NCI-H510A treated with DMSO at 0.1 percent for 48 hours (cell line): ENCODE results near the gene CAMTA1.

ENCODE experiments used
- DNase-seq: peaks from one replicate; lab custom pipeline; 2025; lab: John Stamatoyannopoulos, UW

CAMTA1 gene

DNA sequence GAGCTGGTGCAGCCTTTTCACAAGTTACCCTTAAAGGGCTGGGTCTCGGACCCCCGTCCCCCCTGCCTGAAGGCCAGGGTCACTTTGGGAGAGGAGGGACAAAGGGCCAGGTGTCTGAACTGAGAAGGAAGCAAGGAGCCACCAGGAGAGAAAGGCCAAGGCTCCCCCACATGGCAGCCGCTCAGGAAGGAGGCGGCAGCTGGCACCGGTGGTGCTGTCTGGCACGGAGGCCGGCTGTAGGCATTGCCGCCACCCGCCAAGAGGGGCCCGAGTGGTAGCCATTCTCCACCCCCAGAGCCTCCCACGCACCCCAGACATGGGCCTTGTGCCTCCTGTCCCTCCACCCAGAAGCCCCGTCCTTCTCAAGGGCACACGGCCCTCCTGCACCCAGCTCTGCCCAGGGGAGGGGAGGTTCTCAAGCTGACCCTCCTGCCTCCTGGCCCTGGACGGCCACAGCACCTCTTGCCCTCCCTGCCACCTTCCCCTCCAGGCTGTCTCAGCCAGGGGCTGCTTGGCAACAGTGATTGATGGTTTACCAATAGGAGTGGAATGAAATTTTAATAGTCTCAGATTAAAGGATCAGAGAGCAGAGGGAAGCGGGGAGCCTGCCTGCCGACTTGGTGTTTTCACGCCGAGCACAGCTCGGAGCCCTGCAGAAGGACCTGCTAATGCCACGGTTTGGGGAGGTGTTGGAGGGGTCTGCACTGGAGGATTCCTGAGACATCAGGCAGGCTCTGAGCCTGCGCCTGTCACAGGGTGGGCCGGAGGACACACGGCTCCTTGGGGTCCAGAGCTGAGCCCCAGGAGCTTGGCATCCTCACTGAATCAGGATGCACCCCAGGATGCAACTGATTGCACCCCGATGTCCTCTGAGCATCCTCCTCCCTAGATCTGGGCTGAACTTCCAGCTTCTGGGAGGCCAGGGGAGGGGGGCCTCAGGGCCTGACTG lies 773.9 kb downstream of the CAMTA1 start:
- DNase-seq = no peak

DNA sequence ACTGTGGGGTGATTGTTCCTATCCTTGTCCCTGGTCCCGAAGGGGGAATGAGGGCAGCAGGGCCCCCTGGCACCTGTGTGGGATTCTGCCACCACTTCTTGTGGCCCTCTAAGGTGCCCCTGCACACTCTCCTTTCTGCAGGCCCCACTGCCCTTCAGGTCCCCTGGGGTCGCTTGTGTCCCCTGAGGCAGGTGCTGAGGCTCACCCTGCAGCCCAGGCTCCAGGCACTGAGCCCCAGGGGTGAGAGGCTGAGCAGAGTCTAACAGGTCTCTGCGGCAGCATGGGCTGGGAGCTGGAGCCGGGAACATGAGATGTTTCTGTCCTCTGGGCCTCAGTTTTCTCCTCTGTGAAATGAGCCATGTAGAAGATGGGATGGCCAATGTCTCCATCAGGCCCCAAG lies 774.9 kb downstream of the CAMTA1 start:
- DNase-seq = no peak

DNA sequence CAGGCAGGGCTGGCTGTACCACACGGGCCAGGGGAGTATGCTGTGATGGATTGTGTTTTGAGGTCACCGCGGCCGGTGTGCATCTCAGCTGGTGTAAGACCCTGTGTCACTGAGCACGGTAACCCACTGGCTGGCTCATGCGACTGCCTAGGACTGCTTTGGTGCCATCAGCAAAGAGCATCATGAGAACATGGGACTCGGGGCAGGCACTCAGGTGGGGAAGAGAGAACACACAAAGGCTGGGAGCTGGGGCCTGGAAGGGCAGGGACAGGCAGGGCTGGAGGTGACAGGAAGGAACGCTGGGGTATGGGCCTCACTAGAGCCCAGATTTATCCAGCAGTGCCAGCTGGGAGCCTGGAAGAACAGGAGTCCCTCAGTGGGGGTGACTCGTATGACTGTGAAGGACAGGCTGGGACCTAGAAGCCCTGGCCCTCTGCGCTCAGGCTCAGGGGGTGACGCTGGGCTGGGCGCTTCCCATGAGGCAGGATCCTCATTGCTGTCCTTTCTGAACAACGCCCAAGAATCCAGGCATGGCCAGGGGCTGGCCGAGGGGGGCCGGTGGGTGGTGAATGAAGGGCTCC lies 775.4 kb downstream of the CAMTA1 start:
- no peak for DNase-seq

DNA sequence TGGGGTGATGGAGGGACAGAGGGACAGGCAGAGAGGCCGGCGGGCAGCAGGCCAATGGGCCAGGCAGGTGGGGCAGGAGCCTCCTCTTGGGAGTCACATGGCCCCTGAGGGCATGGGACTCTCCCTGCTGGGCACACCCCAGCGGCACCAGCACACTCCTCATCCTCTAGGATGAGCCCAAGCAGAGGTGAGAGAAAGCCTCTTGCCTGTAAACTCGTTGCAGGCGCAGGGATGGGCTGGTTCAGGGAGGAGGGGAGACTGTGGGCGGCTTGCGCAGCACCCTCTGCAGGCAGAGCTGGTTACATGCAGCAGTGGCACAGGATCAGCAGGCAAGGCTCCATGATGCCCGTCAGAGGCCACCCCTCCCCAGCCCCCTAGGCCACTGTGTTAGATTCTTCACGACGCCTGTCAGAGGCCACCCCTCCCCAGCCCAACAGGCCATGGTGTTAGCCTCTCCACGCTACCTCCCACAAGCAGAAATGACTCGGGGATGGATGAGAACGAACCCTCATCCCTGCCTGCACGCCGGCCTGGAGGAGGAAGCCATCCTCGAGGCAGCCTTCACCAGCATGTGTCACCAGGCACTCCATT lies 776.2 kb downstream of the CAMTA1 start:
- DNase-seq = peak; percentile 42

DNA sequence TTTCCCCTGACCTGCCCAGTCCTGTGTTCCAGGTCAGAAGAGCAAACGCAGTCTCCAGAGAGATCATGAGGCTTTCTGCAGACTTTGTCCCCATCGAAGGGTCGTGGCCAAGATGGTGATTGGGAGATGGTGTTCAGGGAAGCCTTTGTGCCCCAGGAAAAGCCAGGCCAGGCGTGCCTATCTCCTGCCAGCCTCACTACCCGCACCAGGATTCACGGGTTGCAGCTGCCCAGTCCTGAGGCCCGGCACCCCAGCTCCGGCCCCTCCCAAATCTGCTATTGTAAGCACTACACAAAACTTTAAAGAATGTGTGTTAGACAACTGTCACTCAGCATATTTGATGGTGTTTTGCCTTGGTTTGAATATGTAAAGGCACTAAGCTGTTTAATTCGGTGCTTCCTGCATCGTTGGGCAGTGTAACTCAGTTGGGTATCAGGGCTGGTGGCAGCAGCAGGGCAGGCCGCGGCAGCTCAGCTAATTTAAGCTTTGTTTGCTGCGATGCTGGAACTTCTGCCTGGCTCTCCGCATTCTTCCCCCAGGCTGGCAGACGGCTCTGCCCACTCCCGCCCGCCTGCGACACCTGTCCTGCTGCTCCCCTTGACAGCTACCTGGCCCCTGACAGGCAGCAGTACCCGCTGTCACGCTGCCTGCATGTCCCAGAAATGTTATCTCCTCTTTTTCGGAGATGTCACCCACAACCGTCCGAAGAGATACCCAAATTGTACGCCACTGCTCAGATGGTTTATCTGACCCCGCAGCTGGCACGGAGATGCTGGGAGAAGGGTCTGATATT lies 776.9 kb downstream of the CAMTA1 start:
- no peak for DNase-seq

DNA sequence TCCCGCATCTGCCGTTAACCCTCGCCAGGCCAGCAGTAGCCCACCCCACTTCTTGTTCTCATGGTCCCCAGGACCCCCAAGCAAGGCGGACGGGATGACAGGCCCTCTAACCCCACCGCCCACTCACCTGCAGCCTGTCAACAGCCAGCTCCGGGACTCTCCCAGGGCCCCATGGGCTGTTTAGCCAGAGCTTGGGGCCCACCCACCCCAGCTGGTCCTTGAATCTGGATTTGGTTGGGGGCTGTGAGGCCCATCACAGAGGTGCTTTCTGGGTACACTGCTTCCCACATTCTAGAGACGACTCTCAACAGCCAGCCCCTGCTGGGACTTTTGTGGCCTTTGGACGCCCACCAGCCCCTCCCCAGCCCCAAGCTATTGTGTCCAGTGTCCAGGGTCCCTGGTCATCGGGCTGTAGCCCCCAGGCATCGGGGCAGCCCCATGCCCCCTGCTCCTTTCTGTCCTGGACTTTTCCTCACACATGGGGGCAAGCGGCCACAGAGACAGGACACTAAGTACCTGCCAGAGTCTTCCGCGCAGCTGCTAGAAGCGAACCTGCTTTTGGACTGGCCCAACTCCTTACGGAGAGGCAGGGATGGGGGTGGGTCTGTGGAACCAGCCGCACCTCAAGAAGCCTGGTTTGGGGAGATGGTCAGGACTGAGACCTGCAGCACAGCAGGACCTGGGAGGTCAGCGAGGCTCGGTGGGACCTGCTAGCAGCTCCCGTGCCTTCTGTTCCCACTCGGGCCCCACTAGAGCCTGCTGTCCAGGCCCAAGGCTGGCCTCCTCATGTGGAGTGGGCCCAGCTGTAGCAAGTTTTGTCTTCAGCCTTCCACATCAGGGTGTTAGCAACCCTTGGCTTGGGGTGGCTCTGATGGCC lies 777.7 kb downstream of the CAMTA1 start:
- DNase-seq = no peak

DNA sequence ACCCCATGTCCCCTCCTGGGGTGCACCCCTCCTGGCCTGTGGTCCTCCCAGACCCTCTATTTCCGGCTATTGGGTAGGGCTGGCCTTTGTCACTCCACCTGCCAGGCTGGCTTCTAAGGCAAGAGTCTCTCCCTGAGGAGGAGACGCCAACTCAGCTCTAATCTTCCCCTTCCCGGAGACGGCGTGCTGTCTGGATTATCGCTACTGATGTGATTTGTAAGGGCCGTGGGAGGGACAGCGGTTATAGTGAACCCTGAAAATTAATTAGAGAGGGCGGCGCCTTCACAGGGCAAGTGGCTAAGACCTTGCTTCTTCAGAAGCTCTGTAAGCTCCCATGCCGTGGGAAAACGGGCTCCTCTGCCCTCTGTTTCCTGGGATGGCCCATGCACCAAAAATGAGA lies 778.9 kb downstream of the CAMTA1 start:
- DNase-seq = no peak

DNA sequence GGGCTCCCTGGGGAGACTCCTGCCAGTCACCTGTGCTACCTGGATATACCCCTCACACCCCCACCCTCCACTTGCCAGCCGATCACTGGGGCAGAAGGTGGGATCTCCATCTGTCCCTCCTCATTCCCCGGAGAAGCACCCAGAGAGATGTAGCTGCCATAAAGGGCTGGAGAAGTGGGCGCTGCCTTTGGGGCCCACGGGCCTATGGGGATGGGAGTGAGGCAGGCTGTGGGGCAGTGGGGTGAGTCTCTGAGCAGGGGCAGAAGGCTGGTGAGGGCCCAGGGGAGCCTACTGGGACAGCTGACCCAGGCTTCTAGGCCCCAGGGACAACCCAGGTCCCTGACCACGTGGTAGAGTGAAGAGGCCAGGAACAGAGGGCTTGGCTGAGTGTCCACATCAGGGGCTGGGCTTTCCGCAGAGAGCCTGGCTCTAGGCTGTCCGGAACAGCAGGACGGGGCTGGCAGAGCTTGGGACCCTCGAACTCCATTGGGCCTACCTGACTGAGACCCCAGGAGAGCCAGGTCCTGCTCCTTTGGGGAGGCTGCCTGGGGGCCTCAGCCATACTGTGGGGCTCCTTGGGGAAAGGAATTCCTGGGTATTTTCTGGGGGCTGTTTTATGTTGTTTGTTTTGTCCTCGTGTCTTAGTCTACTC lies 780.0 kb downstream of the CAMTA1 start:
- DNase-seq = no peak

DNA sequence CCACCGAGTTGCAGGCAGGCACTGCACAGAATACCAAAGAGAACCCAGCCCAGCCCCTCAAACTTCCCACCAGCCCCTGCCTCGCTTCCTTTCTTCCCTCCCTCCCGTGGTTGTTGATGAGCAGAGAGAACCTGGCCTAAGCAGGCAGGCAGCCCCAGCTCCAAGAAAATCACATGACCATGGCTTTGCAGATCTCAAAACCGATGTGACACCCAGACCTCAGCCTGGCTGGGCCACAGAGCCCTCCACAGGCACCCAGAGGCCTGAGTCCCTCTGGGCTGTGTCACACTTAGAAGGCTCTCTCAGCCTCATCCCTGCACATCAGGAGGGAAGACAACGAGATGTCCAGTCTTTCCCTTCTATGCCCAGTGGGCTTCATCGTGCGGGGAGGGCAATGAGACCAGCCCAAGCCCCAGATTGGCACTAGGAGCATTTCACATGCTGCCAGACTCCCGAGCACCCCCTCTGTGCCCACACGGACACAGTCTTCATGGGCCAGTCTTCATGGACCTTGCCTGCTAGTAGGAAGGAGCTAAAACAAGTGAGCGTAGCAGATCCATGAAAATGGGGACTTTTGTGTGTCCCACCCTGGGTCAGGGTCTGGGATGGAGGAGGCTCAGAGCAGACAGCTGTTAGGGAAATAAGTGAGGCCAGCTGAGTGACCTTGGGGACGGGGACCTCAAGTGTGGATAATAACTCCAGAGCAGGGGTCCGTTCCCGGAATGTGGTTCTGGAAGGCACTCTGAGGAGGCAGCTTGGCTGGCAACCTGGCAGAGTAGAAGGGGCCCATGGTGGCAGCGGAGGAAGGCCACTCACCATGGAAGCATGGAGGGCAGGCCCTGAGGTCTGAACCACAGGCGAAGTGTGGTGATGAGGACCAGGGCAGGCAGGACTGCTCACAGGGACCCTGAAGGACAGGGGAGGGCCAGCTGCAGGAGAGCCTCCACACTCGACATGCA lies 781.4 kb downstream of the CAMTA1 start:
- no peak for DNase-seq

DNA sequence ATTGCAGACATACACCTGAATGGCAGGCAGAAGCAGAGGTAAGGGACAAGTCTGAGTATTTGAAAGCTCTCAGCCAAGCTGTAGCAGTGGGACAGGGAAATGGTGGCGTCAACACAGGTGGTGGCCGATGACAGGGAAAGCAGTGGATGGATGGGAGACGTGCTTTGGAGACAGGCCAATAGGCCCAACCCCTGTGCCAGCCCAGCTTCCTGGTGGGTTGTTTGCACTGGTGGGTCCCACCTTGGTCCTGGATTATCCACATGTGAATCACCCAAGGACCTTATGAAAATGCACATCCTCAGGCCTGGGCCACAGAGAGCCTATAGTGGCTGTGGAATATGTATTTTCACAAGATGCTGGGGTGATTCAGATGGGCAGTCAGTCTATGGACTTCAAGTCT lies 782.1 kb downstream of the CAMTA1 start:
- no peak for DNase-seq

DNA sequence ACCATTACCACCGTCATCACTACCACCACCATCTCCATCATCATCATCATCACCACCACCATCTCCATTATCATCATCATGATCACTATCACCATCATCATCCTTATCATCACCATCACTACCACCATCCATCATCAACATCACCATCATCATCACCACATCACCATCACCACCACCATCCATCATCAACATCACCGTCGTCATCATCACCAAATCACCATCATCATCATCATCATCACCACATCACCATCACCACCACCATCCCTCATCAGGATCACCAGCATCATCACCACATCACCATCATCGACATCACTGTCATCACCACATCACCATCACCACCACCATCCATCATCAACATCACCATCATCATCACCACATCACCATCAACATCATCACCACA lies 782.8 kb downstream of the CAMTA1 start:
- no peak for DNase-seq

DNA sequence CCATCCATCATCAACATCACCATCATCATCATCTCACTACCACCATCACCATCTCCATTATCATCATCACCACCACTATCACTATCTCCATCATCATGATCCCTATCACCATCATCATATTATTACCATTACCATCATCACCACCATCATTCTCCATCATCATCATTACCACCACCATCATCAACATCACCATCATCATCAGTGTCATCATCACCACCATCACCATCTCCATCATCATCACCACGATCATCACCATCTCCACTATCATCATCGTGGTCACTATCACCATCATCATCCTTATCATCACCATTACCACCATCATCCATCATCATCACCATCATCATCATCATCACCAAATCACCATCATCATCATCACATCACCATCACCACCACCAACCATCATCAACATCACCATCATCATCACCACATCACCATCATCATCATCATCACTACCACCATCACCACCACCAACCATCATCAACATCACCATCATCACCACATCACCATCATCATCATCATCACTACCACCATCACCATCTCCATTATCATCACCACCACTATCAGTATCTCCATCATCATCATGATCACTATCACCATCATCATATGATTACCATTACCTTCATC lies 783.8 kb downstream of the CAMTA1 start:
- DNase-seq = no peak

DNA sequence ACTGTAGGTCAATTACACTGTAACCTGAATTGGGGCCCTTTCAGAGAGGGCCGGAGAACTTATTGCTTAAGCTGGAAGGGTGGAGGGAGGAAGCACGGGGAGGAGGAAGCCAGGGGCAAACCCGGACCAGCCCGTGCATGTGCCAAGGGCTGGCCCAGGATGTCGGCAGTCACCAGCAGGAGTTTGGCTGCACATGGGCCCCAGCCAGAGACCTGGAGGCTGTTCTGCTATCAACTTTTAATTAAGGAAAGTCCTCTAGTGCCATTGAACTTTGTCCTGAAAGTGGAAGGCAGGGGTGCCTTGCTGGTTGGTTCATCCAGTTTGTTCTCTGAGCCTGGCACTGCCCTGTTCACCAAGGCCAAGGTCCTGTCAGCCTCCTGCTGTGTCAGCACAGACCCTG lies 785.1 kb downstream of the CAMTA1 start:
- DNase-seq = no peak

DNA sequence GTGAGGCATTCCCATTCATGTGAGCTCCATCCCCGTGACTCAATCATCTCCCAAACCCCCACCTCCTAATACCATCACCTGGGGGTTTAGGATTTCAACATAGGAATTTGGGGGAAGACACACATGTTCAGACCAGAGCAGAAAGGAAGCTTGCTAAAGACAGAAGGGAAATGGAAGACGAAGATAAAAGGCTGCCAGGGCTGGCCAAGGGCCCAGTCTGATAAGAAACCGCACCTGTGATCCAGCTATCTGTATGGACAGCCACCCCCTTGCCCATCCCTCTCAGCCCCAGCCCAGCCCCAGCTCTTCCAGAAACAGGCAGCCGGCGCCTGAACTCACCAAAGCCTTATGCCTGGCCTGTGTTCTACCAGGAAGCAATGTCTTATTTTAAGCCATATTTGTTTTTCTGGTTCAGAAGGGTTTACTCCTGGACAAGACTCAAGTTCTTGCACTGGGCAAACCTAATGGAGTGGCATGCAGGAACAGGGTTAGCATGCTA lies 787.4 kb downstream of the CAMTA1 start:
- no peak for DNase-seq

DNA sequence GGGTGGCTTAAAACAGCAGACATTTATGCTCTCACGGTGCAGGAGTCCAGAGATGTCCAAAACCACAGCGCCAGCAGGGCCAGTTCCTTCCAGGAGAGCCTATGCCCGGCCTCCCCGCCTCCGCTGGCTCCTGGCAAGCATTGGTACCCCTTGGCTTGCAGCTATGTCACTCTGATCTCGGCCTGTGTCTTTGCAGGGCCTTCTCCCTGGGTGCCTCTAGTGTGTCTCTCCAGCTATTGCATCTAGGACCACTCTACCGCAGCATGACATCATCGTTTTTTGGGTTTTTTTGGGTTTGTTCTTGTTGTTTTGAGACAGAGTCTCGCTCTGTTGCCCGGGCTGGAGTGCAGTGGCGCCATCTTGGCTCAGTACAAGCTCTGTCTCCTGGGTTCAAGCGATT lies 788.2 kb downstream of the CAMTA1 start:
- no peak for DNase-seq

DNA sequence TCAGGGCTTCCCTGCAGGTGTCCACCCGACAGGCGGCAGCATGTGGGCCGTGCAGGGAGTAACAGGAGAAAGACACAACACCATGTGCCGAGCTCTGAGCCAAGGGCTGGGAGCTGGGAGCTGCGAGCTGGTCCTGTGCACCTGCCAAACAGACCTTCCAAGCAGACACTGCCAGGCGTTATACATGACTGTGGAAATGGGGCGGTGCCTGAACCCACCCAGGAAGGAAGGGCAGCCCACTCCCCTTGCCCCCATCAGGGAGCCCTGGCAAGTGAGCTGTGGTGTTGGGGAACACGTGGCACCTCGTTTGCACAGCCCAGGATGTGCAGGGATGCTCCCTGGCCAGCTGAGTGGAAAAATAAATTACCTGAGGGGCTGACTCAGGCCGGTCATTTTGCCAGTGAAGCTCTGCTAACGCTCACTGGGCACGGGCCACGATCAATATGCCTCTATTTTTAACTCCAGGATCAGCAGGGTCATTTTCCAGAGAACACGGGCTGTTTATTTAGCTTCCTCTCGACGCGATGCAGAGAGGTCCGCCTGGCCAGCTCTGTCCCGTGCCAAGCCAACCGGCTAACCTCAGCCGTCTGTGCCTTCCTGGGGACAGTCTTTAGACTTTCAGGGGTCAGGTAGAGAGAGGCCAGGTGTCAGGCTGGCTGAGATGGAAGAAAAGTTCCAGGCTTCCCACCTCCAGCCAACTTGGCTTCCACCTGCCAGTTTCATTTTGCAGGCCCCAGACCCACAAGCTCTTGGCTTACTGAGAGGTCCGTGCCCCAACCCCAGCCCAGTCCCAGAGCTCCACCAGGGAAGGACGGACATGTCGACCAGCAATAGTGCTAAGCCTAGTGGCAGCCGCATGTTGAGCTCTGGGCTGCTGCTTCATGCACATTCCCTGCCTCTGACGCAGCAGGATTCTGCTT lies 789.1 kb downstream of the CAMTA1 start:
- peak; percentile 88 for DNase-seq

DNA sequence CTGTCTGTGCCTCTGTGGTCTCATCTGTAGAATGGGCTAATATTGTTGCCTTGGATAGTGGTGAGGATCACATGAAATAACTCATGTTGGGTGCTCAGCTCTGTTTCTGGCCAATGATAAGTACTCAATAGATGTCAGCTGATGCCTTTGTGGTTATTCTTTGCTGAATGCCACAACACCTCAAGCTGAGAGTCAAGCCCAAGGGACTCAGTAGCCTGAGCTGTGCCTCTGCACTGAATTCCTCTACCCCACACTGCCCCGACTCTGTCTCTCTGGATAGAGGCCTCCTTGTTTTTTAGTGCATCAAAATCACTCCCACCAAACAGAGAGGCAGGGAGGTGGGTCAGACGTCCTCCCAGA lies 789.8 kb downstream of the CAMTA1 start:
- DNase-seq = no peak
